Progenitor cell of endocrine pancreas (in vitro differentiated cells): ENCODE results near the gene IL32. TPM values are rescaled to one million over a fixed set of nuclear protein-coding genes. Genes with fewer than 3 reads are reported as not detected.
"Not testable (repeated sequence)": the region's sequence is repeated elsewhere in the genome, so short reads cannot be mapped to it uniquely, and the experiment has no call there.

Experiments used
- DNase-seq: peaks from one replicate; pipeline ENCODE4 v3.0.0; 2021; ENCODE audit warnings: low spot score; ENCODE audit not compliant: unreplicated experiment
- H3K27ac Mint-ChIP-seq: 2 replicates; pipeline ENCODE4 v1.8.0; 2021; ENCODE audit warnings: mild to moderate bottlenecking, moderate library complexity, mixed read lengths
- H3K27me3 Mint-ChIP-seq: 2 replicates; pipeline ENCODE4 v1.8.0; 2021; ENCODE audit warnings: mixed read lengths
- H3K36me3 Mint-ChIP-seq: 2 replicates; pipeline ENCODE4 v1.8.0; 2022; ENCODE audit warnings: mixed read lengths; ENCODE audit not compliant: insufficient read depth
- H3K4me1 Mint-ChIP-seq: 2 replicates; pipeline ENCODE4 v1.8.0; 2021; ENCODE audit warnings: low read depth, mixed read lengths
- H3K4me3 Mint-ChIP-seq: 2 replicates; pipeline ENCODE4 v1.8.0; 2021; ENCODE audit warnings: low read depth, mild to moderate bottlenecking, moderate library complexity, mixed read lengths
- H3K9me3 Mint-ChIP-seq: 2 replicates; pipeline ENCODE4 v1.8.0; 2021; ENCODE audit warnings: low read depth, mixed read lengths
- total RNA-seq: library from RNA; stranded (reverse); gene quantifications from 2 replicates; pipeline ENCODE4 v1.2.1, GENCODE V29; 2021
- TF ChIP-seq, protein P1 (sequence below): fragments of 200-600 bp; sonication (generic); IDR thresholded peaks from one replicate; pipeline ENCODE4 v1.5.0; 2021; ENCODE audit warnings: antibody characterized with exemption, mild to moderate bottlenecking; ENCODE audit not compliant: unreplicated experiment

Gene IL32
- total RNA-seq, 1 donor from 2014 or later: 2.9 TPM

DNA sequence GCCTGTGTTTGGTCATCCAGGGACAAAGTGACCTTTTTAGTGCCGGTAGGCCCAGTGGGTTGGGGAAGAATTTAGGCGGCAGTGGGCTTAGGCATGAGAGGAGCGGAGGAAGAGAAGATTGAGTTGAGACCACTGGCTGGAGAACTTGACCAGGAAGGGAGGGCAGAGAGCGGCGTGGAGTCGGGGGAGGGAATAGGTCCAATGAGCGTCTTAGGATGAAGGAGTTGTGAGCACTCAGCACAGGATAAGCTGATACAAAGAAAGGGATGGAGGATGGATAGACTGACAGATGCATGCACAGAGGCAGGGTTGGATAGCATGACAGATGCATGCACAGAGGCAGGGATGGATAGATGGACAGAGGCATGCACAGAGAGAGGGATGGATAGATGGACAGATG is 8.0 kb downstream of the IL32 start:
- H3K27ac Mint-ChIP-seq: no peak overlapping the region
- no peak for DNase-seq
- TF ChIP-seq, protein P1, sequence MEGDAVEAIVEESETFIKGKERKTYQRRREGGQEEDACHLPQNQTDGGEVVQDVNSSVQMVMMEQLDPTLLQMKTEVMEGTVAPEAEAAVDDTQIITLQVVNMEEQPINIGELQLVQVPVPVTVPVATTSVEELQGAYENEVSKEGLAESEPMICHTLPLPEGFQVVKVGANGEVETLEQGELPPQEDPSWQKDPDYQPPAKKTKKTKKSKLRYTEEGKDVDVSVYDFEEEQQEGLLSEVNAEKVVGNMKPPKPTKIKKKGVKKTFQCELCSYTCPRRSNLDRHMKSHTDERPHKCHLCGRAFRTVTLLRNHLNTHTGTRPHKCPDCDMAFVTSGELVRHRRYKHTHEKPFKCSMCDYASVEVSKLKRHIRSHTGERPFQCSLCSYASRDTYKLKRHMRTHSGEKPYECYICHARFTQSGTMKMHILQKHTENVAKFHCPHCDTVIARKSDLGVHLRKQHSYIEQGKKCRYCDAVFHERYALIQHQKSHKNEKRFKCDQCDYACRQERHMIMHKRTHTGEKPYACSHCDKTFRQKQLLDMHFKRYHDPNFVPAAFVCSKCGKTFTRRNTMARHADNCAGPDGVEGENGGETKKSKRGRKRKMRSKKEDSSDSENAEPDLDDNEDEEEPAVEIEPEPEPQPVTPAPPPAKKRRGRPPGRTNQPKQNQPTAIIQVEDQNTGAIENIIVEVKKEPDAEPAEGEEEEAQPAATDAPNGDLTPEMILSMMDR: no peak
- no peaks in the 10 kb centered on the region for H3K9me3 Mint-ChIP-seq
- no peaks in the 10 kb centered on the region for H3K4me1 Mint-ChIP-seq
- no peaks in the 10 kb centered on the region for H3K36me3 Mint-ChIP-seq
- peaks cover 43% of the 10 kb centered on the region for H3K27me3 Mint-ChIP-seq
- no peak overlapping the region for H3K4me3 Mint-ChIP-seq

DNA sequence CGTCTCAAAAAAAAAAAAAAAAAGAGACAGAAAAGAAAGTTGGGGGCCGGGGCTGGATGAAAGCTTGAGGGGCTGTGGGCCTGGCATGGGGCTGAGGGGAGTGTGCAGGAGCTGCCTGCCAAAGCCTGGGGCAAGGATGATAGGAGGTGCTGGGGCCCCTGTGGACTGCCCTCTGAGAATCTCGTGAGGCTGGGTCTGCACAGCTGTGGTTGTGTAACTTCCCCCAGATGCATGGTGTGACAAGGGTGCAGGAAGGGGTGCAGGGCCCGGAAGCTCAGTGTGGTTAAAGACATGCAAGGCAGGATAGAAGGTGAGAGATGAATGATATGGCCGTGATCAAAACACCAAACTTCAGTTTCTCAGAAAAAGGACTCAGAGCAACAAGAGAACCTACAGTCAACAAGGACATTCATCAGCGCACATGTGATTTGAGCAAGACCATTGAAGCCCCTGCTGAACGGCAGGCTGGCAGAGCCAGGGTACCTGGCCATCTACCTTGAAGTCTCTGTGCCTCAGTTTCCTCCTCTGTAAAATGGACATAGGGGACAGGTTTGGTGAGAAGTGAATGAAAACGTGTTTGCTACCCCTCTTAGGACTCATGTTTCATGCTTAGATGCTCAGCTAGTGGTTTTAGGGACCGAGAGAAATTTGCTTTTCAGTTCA is 9.6 kb downstream of the IL32 start:
- no peak for DNase-seq
- H3K4me3 Mint-ChIP-seq: no peak overlapping the region
- H3K4me1 Mint-ChIP-seq: no peaks in the 10 kb centered on the region
- H3K36me3 Mint-ChIP-seq: no peaks in the 10 kb centered on the region
- peaks cover 43% of the 10 kb centered on the region for H3K27me3 Mint-ChIP-seq
- TF ChIP-seq, protein P1: no peak
- no peak overlapping the region for H3K27ac Mint-ChIP-seq
- H3K9me3 Mint-ChIP-seq: no peaks in the 10 kb centered on the region

DNA sequence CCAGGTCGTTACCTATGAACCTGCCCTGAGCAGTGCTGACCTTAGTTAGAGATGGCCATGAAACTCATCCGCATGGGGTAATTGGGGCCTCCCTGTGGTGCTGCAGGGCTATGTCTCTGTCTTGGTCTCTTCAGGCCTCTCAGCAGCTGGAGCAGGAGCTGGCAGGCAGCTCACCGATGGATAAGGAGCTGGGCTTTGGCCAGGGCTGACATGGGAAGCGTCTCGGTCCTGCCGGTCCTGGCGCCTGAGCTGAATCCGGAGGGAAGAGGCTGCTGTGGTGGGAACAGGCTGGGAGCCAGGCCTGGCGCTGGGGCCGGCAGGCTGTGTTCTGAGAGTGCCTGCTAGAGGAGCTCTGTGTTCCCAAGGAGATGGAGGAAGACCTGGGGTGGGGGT is 10.1 kb downstream of the IL32 start:
- peaks cover 43% of the 10 kb centered on the region for H3K27me3 Mint-ChIP-seq
- H3K36me3 Mint-ChIP-seq: no peaks in the 10 kb centered on the region
- no peaks in the 10 kb centered on the region for H3K4me1 Mint-ChIP-seq
- TF ChIP-seq, protein P1: no peak
- H3K9me3 Mint-ChIP-seq: no peaks in the 10 kb centered on the region
- H3K4me3 Mint-ChIP-seq: no peak overlapping the region
- H3K27ac Mint-ChIP-seq: no peak overlapping the region
- no peak for DNase-seq

DNA sequence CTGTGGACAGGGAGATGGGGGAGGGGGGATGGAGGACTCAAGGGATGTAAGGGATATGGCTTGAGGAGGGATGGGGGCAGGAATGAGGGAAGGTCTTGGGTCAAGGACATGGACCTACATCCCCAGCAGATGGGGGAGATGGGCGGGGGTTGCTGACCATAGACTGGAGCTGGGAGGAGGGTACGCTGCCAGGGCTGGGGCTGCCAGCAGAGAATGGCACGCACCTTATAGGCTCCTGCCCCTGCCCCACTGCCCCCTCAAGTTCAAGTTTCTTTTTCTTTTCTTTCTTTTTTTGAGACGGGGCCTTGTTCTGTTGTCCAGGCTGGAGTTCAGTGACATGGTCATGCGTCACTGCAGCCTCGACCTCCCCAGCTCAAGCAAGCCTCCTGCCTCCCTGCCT is 10.5 kb downstream of the IL32 start:
- not testable (repeated sequence) for H3K36me3 Mint-ChIP-seq, DNase-seq, H3K9me3 Mint-ChIP-seq, H3K4me1 Mint-ChIP-seq, H3K27ac Mint-ChIP-seq, H3K4me3 Mint-ChIP-seq
- H3K27me3 Mint-ChIP-seq: peaks cover 47% of the 10 kb centered on the region

DNA sequence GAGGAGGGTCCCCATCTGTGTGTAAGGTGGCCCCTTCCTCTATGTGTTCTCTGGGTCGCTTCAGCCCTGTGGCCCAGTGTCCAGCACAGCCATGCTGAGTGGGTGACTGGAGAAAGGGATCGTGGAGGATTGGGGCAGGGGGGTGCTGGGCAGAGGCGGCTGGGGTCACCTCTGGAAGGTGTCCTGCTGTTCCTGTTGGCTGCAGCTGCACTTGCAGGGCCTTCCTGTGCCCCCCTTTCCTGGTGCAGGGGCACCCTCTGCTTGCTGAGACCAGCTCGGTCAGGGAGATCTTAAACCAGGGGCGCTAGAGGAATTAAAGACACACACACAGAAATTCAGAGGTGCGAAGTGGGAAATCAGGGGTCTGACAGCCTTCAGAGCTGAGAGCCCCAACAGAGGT is 11.1 kb downstream of the IL32 start:
- H3K4me1 Mint-ChIP-seq: no peaks in the 10 kb centered on the region

DNA sequence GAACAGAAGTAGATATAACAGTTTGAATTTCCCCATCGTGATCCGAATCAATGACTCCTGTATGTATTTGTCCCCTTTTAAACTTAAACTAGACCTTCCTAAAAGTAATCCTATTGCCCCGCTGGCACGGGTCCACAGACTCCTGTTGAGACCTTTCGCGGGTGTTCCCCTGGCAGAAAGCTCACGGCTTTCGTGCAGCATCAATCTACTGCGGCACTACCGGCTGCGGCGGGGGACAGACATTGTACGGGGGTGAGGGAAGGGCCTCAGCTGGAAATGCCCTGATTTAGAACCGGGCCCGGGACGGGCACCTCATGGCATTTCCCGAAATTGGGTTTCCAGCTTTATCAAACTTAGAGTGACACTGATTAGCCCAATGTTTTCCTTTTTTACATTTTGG is 14.6 kb downstream of the IL32 start:
- H3K27me3 Mint-ChIP-seq: peaks cover 22% of the 10 kb centered on the region
- no peak overlapping the region for H3K27ac Mint-ChIP-seq
- TF ChIP-seq, protein P1: no peak
- no peaks in the 10 kb centered on the region for H3K9me3 Mint-ChIP-seq
- no peaks in the 10 kb centered on the region for H3K36me3 Mint-ChIP-seq
- no peak for DNase-seq
- H3K4me1 Mint-ChIP-seq: no peaks in the 10 kb centered on the region
- H3K4me3 Mint-ChIP-seq: no peak overlapping the region

More for the DNA sequence above, 11.1 kb downstream of the IL32 start:
- DNase-seq: no peak
- Mint-ChIP-seq H3K9me3 (no peaks in the 10 kb centered on the region), H3K27me3 (peaks cover 44% of the 10 kb centered on the region), H3K4me3 (no peak overlapping the region), H3K36me3 (no peaks in the 10 kb centered on the region), H3K27ac (no peak overlapping the region)
- TF ChIP-seq, protein P1: no peak

DNA sequence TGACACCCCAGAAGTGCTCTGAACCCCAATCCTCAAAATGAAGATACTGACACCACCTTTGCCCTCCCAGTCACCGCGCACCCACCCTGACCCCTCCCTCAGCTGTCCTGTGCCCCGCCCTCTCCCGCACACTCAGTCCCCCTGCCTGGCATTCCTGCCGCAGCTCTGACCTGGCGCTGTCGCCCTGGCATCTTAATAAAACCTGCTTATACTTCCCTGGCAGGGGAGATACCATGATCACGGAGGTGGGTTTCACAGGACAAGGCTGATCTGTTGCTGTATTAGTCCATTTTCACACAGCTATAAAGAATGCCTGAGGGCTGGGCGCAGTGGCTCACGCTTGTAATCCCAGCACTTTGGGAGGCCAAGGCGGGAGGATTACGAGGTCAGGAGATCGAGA is 16.5 kb downstream of the IL32 start:
- H3K9me3 Mint-ChIP-seq, H3K36me3 Mint-ChIP-seq, H3K4me3 Mint-ChIP-seq: not testable (repeated sequence)

DNA sequence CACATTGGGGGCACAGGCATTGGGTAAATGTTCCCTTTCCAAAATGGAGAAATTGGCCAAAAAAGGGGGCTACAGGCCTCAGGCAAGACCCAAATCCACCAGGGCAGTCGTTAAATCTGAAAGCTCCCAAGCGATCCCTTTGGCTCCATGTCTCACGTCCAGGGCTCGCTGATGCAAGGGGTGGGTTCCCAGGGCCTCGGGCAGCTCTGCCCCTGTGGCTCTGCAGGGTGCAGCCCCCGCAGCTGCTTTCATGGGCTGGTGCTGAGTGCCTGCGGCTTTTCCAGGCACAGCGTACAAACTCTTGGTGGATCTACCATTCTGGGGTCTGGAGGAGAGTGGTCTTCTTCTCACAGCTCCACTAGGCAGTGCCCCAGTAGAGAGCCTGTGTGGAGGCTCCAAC is 18.0 kb downstream of the IL32 start:
- not testable (repeated sequence) for H3K4me1 Mint-ChIP-seq, H3K36me3 Mint-ChIP-seq, H3K27ac Mint-ChIP-seq, H3K4me3 Mint-ChIP-seq, DNase-seq, H3K9me3 Mint-ChIP-seq
- H3K27me3 Mint-ChIP-seq: peaks cover 14% of the 10 kb centered on the region

More for the DNA sequence above, 16.5 kb downstream of the IL32 start:
- DNase-seq, H3K4me1 Mint-ChIP-seq, H3K27ac Mint-ChIP-seq: not testable (repeated sequence)
- H3K27me3 Mint-ChIP-seq: peaks cover 17% of the 10 kb centered on the region
